Caco-2 (cell line): ENCODE data around the gene TMC5. TPM values are rescaled to one million over a fixed set of nuclear protein-coding genes. Genes with fewer than 3 reads are reported as not detected.

Source experiments
- BruUV-seq: library from RNA; stranded (reverse); fragments of 400-500 nt; replicated peaks from 2 replicates; lab custom pipeline; 2021; lab: Mats Ljungman, UMichigan
- CTCF ChIA-PET: fragments of 300-600 bp; sonication (Branson Sonifier 250); formaldehyde crosslinking; loops from one replicate; lab custom pipeline; 2022; ENCODE audit warnings: antibody characterized with exemption; lab: Charles Lee
- POLR2A ChIA-PET: fragments of 300-600 bp; sonication (Branson Sonifier 250); formaldehyde crosslinking; loops from one replicate; lab custom pipeline; 2022; ENCODE audit warnings: antibody characterized with exemption; lab: Charles Lee
- DNase-seq, 2 experiments: peaks; one replicate each; pipeline versions ENCODE4 v3.0.0 to v3.0.0-alpha.2; 2020 to 2022
- H3K27me3 ChIP-seq: replicated peaks from 2 replicates; pipeline ENCODE4 v1.6.0; 2011; ENCODE audit warnings: low read length; ENCODE audit not compliant: control insufficient read depth, insufficient read depth
- H3K36me3 ChIP-seq: 2 replicates; pipeline ENCODE4 v1.5.1; 2011; ENCODE audit warnings: low read length; ENCODE audit not compliant: control insufficient read depth, insufficient read depth
- H3K4me1 ChIP-seq: fragments of 250-450 bp; sonication (Bioruptor Pico); 2 replicates; pipeline ENCODE4 v1.5.1; 2020; ENCODE audit warnings: mild to moderate bottlenecking
- H3K4me3 ChIP-seq: 2 replicates; pipeline ENCODE4 v1.5.1; 2011; ENCODE audit warnings: low read depth, mild to moderate bottlenecking, control low read depth, low read length
- H3K9me3 ChIP-seq: fragments of 250-450 bp; sonication (Bioruptor Pico); 2 replicates; pipeline ENCODE4 v1.5.1; 2020; ENCODE audit warnings: mild to moderate bottlenecking, moderate library complexity
- H3K27ac Mint-ChIP-seq: one replicate; pipeline ENCODE4 v1.8.0; 2022; ENCODE audit warnings: mixed read lengths; ENCODE audit not compliant: unreplicated experiment
- H3K27me3 Mint-ChIP-seq: one replicate; pipeline ENCODE4 v1.8.0; 2022; ENCODE audit warnings: mixed read lengths; ENCODE audit not compliant: insufficient read depth, unreplicated experiment
- H3K36me3 Mint-ChIP-seq: one replicate; pipeline ENCODE4 v1.8.0; 2022; ENCODE audit warnings: mild to moderate bottlenecking, mixed read lengths; ENCODE audit not compliant: insufficient read depth, unreplicated experiment
- H3K4me1 Mint-ChIP-seq: one replicate; pipeline ENCODE4 v1.8.0; 2022; ENCODE audit warnings: low read depth, mixed read lengths; ENCODE audit not compliant: unreplicated experiment
- H3K4me3 Mint-ChIP-seq: one replicate; pipeline ENCODE4 v1.8.0; 2022; ENCODE audit warnings: mild to moderate bottlenecking, moderate library complexity, mixed read lengths; ENCODE audit not compliant: unreplicated experiment
- H3K9me3 Mint-ChIP-seq: one replicate; pipeline ENCODE4 v1.8.0; 2022; ENCODE audit warnings: mixed read lengths; ENCODE audit not compliant: unreplicated experiment
- CTCF ChIP-seq, 2 experiments: fragments of 200-600 bp in 1 of 2; IDR thresholded peaks; 1 replicate in 1 of 2; 2 replicates in 1 of 2; pipeline versions ENCODE4 v1.5.1 to v1.8.0; 2011 to 2022; ENCODE audit warnings: antibody characterized with exemption in 1 of 2, control low read depth in 1 of 2, inconsistent platforms in 1 of 2, low read depth in 1 of 2, low read length in 1 of 2, mild to moderate bottlenecking in 1 of 2, moderate library complexity in 1 of 2; ENCODE audit not compliant: insufficient read depth in 1 of 2, severe bottlenecking in 1 of 2, unreplicated experiment in 1 of 2
- intact Hi-C: fragments of 100-400 bp; cut with micrococcal nuclease; formaldehyde crosslinking; loops from one replicate; pipeline ENCODE4 v1.10.0; 2022; ENCODE audit not compliant: unreplicated experiment
- total RNA-seq: library from RNA; stranded (reverse); gene quantifications from 2 replicates; pipeline ENCODE4 v1.2.3, GENCODE V29; 2022

Gene TMC5
- total RNA-seq, 1 experiment from 2014 or later, result 2.3 TPM

- no peaks in the 10 kb centered on the region for H3K36me3 ChIP-seq
- no peak overlapping the region for H3K4me3 Mint-ChIP-seq
- no peaks in the 10 kb centered on the region for H3K27me3 ChIP-seq
- H3K9me3 ChIP-seq, result no peaks in the 10 kb centered on the region
- TF ChIP-seq CTCF (IDR thresholded peaks at IDR 0.05; ENCODE audit: insufficient read depth in 1 of 2, low read depth in 1 of 2, low read length in 1 of 2, severe bottlenecking in 1 of 2, unreplicated experiment in 1 of 2), result no peak
- no peaks in the 10 kb centered on the region for H3K4me1 Mint-ChIP-seq
- no TSS peak for BruUV-seq
- no peak for DNase-seq
- H3K4me3 ChIP-seq, result no peak overlapping the region
- no peaks in the 10 kb centered on the region for H3K4me1 ChIP-seq
- H3K36me3 Mint-ChIP-seq, result no peaks in the 10 kb centered on the region
- H3K27me3 Mint-ChIP-seq, result no peaks in the 10 kb centered on the region
- intact Hi-C loops, result no loop called here
- POLR2A ChIA-PET, result no interaction called here
- CTCF ChIA-PET, result no interaction called here
- H3K9me3 Mint-ChIP-seq, result no peaks in the 10 kb centered on the region
- H3K27ac Mint-ChIP-seq, result no peak overlapping the region
Observed at GRCh38 chr16:19468300-19468699, 50.6 kb downstream of the TMC5 start.

GRCh38 chr16:19472482-19472881, 54.8 kb downstream of the TMC5 start:
- no peaks in the 10 kb centered on the region for H3K4me1 ChIP-seq
- no peaks in the 10 kb centered on the region for H3K36me3 ChIP-seq
- no peaks in the 10 kb centered on the region for H3K36me3 Mint-ChIP-seq
- DNase-seq, result no peak
- ChIA-PET CTCF (no interaction called here), POLR2A (no interaction called here)
- no peaks in the 10 kb centered on the region for H3K27me3 ChIP-seq
- no peaks in the 10 kb centered on the region for H3K27me3 Mint-ChIP-seq
- no peaks in the 10 kb centered on the region for H3K9me3 ChIP-seq
- H3K27ac Mint-ChIP-seq, result no peak overlapping the region
- H3K4me3 Mint-ChIP-seq, result no peak overlapping the region
- no peak for TF ChIP-seq CTCF (IDR thresholded peaks at IDR 0.05; ENCODE audit: insufficient read depth in 1 of 2, low read depth in 1 of 2, low read length in 1 of 2, severe bottlenecking in 1 of 2, unreplicated experiment in 1 of 2)
- intact Hi-C loops, result no loop called here
- no peak overlapping the region for H3K4me3 ChIP-seq
- no TSS peak for BruUV-seq
- no peaks in the 10 kb centered on the region for H3K4me1 Mint-ChIP-seq
- H3K9me3 Mint-ChIP-seq, result no peaks in the 10 kb centered on the region

GRCh38 chr16:19474617-19475016, 56.9 kb downstream of the TMC5 start:
- TF ChIP-seq CTCF (IDR thresholded peaks at IDR 0.05; ENCODE audit: insufficient read depth in 1 of 2, low read depth in 1 of 2, low read length in 1 of 2, severe bottlenecking in 1 of 2, unreplicated experiment in 1 of 2), result no peak
- no peaks in the 10 kb centered on the region for H3K9me3 Mint-ChIP-seq
- H3K9me3 ChIP-seq, result no peaks in the 10 kb centered on the region
- BruUV-seq, result no TSS peak
- H3K4me3 ChIP-seq, result no peak overlapping the region
- H3K4me1 Mint-ChIP-seq, result no peaks in the 10 kb centered on the region
- intact Hi-C loops, result no loop called here
- H3K27me3 Mint-ChIP-seq, result no peaks in the 10 kb centered on the region
- ChIA-PET CTCF (no interaction called here), POLR2A (no interaction called here)
- no peak overlapping the region for H3K4me3 Mint-ChIP-seq
- no peak for DNase-seq
- no peak overlapping the region for H3K27ac Mint-ChIP-seq
- no peaks in the 10 kb centered on the region for H3K4me1 ChIP-seq
- no peaks in the 10 kb centered on the region for H3K36me3 Mint-ChIP-seq
- H3K36me3 ChIP-seq, result no peaks in the 10 kb centered on the region
- no peaks in the 10 kb centered on the region for H3K27me3 ChIP-seq
